ENCODE measurements around the gene SGSM1. TPM values are rescaled to one million over a fixed set of nuclear protein-coding genes. Genes with fewer than 3 reads are reported as not detected.
"Not testable (repeated sequence)": the region's sequence is repeated elsewhere in the genome, so short reads cannot be mapped to it uniquely, and the experiment has no call there.

The SGSM1 gene
- total RNA-seq, 2 experiments from 2014 or later: 0.27 TPM; not detected in 1

- ChIA-PET POLR2A (no interaction called here), CTCF (no interaction called here)
Measured at GRCh38 chr22:24875862-24876506, 70.0 kb downstream of the SGSM1 start.

GRCh38 chr22:24876700-24877099 lies 70.7 kb downstream of the SGSM1 start:
- ChIA-PET CTCF (interaction anchor here (1.0 kb wide), 1 partner anchor 27 kb away, joined by 3 read pairs; no protein-coding TSS in a partner anchor), POLR2A (no interaction called here)

GRCh38 chr22:24878969-24879368 lies 73.0 kb downstream of the SGSM1 start:
- POLR2A ChIA-PET: no interaction called here
- CTCF ChIA-PET: no interaction called here

- ChIA-PET POLR2A (no interaction called here), CTCF (no interaction called here)
Measured at GRCh38 chr22:24883432-24883831, 77.4 kb downstream of the SGSM1 start.

GRCh38 chr22:24887260-24887659 lies 81.2 kb downstream of the SGSM1 start:
- ChIA-PET CTCF (no interaction called here), POLR2A (no interaction called here)

GRCh38 chr22:24893341-24894070 lies 87.5 kb downstream of the SGSM1 start:
- ChIA-PET POLR2A (no interaction called here), CTCF (no interaction called here)

GRCh38 chr22:24894220-24894975 lies 88.4 kb downstream of the SGSM1 start:
- CTCF ChIA-PET: no interaction called here
- POLR2A ChIA-PET: no interaction called here

GRCh38 chr22:24894998-24895397 lies 89.0 kb downstream of the SGSM1 start:
- CTCF ChIA-PET: no interaction called here

GRCh38 chr22:24901448-24901847 lies 95.4 kb downstream of the SGSM1 start:
- CTCF ChIA-PET: no interaction called here
- POLR2A ChIA-PET: no interaction called here

More at GRCh38 chr22:24894998-24895397, 89.0 kb downstream of the SGSM1 start:
- POLR2A ChIA-PET: no interaction called here

- ChIA-PET POLR2A (no interaction called here), CTCF (no interaction called here)
Measured at GRCh38 chr22:24905909-24906308, 99.9 kb downstream of the SGSM1 start.

- POLR2A ChIA-PET, CTCF ChIA-PET: not testable (repeated sequence)
Measured at GRCh38 chr22:24907101-24907500, 101.1 kb downstream of the SGSM1 start.

- POLR2A ChIA-PET: no interaction called here
- CTCF ChIA-PET: no interaction called here
Measured at GRCh38 chr22:24920029-24920428, 114.0 kb downstream of the SGSM1 start.

GRCh38 chr22:24925586-24926427 lies 119.8 kb downstream of the SGSM1 start:
- POLR2A ChIA-PET: no interaction called here
- CTCF ChIA-PET: no interaction called here

GRCh38 chr22:24926428-24926725 lies 120.4 kb downstream of the SGSM1 start:
- POLR2A ChIA-PET: no interaction called here
- CTCF ChIA-PET: no interaction called here

- ChIA-PET CTCF (interaction anchor here (1.0 to 1.7 kb wide), 2 partner anchors 10 to 12 kb away, joined by 3 to 5 read pairs; no protein-coding TSS in a partner anchor), POLR2A (no interaction called here)
Measured at GRCh38 chr22:24926849-24927579, 121.0 kb downstream of the SGSM1 start.

- POLR2A ChIA-PET: no interaction called here
- CTCF ChIA-PET: interaction anchor here (1.7 kb wide), 1 partner anchor 10 kb away, joined by 5 read pairs; no protein-coding TSS in a partner anchor
Measured at GRCh38 chr22:24928322-24928721, 122.3 kb downstream of the SGSM1 start.

- POLR2A ChIA-PET: no interaction called here
- CTCF ChIA-PET: interaction anchor here (1.3 kb wide), 1 partner anchor 76 kb away, joined by 3 read pairs; no protein-coding TSS in a partner anchor
Measured at GRCh38 chr22:24930678-24931077, 124.7 kb downstream of the SGSM1 start.

- POLR2A ChIA-PET: no interaction called here
- CTCF ChIA-PET: interaction anchor here (3.9 kb wide), 1 partner anchor 113 kb away, joined by 40 read pairs; no protein-coding TSS in a partner anchor
Measured at GRCh38 chr22:24935771-24936483, 129.9 kb downstream of the SGSM1 start.

GRCh38 chr22:24937114-24937513 lies 131.1 kb downstream of the SGSM1 start:
- CTCF ChIA-PET: interaction anchor here (0.6 to 3.9 kb wide), 4 partner anchors 10 to 120 kb away, joined by 3 to 40 read pairs (median 6); no protein-coding TSS in a partner anchor
- POLR2A ChIA-PET: no interaction called here

Data from activated CD8-positive, alpha-beta memory T cell treated with anti-CD3 and anti-CD28 coated beads for 36 hours (primary cell).